PC-9 (cell line): ENCODE results near the gene SVOP.

Experiments
- EZH2 ChIP-seq: fragments of 200-600 bp; sonication (generic); IDR thresholded peaks from 2 replicates; pipeline ENCODE4 v1.8.0; 2017; ENCODE audit warnings: antibody characterized with exemption, low read depth
- TF ChIP-seq, protein P1 (sequence below): fragments of 200-600 bp; sonication (generic); conservative IDR thresholded peaks from 2 replicates; pipeline ENCODE4 v1.6.1; 2017; ENCODE audit warnings: mixed run types, antibody characterized with exemption, mild to moderate bottlenecking, moderate library complexity

GRCh38 chr12:108916336-108916735, 104.5 kb downstream of the SVOP start:
- TF ChIP-seq, protein P1, sequence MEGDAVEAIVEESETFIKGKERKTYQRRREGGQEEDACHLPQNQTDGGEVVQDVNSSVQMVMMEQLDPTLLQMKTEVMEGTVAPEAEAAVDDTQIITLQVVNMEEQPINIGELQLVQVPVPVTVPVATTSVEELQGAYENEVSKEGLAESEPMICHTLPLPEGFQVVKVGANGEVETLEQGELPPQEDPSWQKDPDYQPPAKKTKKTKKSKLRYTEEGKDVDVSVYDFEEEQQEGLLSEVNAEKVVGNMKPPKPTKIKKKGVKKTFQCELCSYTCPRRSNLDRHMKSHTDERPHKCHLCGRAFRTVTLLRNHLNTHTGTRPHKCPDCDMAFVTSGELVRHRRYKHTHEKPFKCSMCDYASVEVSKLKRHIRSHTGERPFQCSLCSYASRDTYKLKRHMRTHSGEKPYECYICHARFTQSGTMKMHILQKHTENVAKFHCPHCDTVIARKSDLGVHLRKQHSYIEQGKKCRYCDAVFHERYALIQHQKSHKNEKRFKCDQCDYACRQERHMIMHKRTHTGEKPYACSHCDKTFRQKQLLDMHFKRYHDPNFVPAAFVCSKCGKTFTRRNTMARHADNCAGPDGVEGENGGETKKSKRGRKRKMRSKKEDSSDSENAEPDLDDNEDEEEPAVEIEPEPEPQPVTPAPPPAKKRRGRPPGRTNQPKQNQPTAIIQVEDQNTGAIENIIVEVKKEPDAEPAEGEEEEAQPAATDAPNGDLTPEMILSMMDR: no peak
- TF ChIP-seq EZH2: no peak
